Measurements from ENCODE around the gene PTGES3. TPM values are rescaled to one million over a fixed set of nuclear protein-coding genes. Genes with fewer than 3 reads are reported as not detected.

PTGES3 gene
- total RNA-seq, 4 donors from 2014 or later, result 80.7 to 236 (median 141) TPM

DNA sequence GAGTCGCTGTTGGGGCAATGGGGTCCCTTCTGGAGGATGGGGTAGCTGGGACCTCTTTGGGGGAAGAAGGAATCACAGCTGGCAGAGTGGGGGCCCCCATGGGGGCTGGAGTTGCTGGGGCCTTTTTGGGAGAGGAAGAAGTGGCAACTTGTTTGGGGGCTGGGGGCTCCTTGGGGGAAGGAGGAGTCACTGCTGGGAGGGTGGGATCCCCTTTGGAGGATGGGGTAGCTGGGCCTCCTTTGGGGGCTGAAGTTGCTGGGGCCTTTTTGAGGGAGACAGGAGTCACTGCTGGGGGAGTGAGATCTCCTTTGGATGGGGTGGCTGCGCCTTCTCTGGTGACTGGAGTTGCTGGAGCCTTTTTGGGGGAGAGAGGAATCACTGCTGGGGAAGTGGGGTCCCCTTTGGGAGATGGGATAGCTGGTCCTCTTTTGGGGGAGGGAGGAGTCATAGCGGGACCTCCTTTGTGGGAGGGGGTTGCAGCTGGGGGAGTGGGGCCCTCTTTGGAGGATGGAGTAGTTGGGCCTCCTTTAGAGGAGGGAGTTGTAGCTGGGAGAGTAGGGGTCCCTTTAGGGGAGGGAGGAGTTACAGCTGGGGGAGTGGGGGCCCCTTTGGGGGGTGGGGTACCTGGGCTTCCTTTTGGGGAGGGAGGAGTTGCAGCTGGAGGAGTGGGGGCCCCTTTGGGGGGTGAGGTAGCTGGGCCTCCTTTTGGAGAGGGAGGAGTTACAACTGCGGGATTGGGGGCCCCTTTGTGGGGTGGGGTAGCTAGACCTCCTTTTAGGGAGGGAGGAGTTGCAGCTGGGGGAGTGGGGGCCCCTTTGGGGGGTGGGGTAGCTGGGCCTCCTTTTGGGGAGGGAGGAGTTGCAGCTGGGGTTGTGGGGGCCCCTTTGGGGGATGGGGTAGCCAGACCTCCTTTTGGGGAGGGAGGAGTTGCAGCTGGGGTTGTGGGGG, 29.1 kb upstream of the PTGES3 start:
- Histone ChIP-seq H3K4me3 (no peak overlapping the region), H3K27ac (no peak overlapping the region), H3K27me3 (no peaks in the 10 kb centered on the region), H3K36me3 (no peaks in the 10 kb centered on the region), H3K4me1 (peaks cover 11 to 33% of the 10 kb centered on the region in 2 donors), H3K9me3 (no peaks in the 10 kb centered on the region)
- intact Hi-C loops (cut with DNase I; ENCODE audit: low total_unique reads), result no loop called here
- no peak for DNase-seq
- TF ChIP-seq POLR2A (IDR thresholded peaks at IDR 0.05), result no peak
- TF ChIP-seq, protein P1, sequence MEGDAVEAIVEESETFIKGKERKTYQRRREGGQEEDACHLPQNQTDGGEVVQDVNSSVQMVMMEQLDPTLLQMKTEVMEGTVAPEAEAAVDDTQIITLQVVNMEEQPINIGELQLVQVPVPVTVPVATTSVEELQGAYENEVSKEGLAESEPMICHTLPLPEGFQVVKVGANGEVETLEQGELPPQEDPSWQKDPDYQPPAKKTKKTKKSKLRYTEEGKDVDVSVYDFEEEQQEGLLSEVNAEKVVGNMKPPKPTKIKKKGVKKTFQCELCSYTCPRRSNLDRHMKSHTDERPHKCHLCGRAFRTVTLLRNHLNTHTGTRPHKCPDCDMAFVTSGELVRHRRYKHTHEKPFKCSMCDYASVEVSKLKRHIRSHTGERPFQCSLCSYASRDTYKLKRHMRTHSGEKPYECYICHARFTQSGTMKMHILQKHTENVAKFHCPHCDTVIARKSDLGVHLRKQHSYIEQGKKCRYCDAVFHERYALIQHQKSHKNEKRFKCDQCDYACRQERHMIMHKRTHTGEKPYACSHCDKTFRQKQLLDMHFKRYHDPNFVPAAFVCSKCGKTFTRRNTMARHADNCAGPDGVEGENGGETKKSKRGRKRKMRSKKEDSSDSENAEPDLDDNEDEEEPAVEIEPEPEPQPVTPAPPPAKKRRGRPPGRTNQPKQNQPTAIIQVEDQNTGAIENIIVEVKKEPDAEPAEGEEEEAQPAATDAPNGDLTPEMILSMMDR (IDR thresholded peaks at IDR 0.05), result no peak

DNA sequence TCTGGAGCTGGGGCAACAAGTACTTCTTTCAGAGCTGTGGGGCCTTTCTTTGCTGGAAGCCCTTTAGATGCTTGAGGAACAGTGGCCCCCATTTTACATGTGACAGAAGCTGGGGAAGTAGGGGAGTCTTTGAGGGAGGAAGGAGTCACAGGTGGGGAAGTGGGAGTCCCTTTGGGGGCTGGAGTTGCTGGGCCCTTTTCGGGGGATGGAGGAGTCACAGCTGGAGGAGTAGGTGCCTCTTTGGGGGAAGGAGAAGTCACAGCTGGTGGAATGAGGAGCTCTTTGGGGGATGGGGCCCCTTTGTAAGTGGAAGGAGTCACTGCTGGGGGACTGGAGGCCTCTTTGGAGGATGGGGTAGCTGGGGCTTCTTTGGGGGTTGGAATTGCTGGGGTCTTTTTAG, 28.4 kb upstream of the PTGES3 start:
- Histone ChIP-seq H3K4me3 (no peak overlapping the region), H3K36me3 (no peaks in the 10 kb centered on the region), H3K4me1 (peaks cover 3 to 30% of the 10 kb centered on the region in 2 donors), H3K9me3 (no peaks in the 10 kb centered on the region), H3K27me3 (no peaks in the 10 kb centered on the region), H3K27ac (no peak overlapping the region)
- DNase-seq, result no peak
- no peak for TF ChIP-seq POLR2A (IDR thresholded peaks at IDR 0.05)
- TF ChIP-seq, protein P1 (IDR thresholded peaks at IDR 0.05), result no peak
- intact Hi-C loops (cut with DNase I; ENCODE audit: low total_unique reads), result no loop called here

DNA sequence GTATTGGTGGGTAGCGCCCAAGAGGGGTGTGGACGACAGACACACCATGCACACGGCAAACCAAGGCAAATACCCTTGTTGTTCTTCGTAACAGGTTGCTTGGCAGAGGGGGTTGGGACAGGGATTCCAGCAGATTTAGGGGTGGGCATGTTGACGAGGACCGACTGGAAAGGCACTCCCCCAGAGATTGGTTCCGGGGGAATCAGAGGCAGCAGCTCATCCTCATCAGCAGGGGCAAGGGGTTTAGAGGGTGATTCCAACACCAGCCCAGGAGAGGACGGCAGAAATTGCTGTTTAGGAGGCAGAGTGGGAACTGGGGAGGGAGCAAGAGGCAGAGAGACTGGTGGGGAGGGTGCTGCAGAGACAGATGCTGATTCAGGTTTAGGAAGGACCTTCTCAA, 27.7 kb upstream of the PTGES3 start:
- TF ChIP-seq POLR2A (IDR thresholded peaks at IDR 0.05), result no peak
- TF ChIP-seq, protein P1 (IDR thresholded peaks at IDR 0.05), result no peak
- H3K27me3 ChIP-seq, result no peaks in the 10 kb centered on the region
- H3K36me3 ChIP-seq, result no peaks in the 10 kb centered on the region
- intact Hi-C loops (cut with DNase I; ENCODE audit: low total_unique reads), result no loop called here
- H3K4me1 ChIP-seq, result peaks cover 0 to 25% of the 10 kb centered on the region in 2 donors
- H3K4me3 ChIP-seq, result no peak overlapping the region
- no peaks in the 10 kb centered on the region for H3K9me3 ChIP-seq
- no peak for DNase-seq
- H3K27ac ChIP-seq, result no peak overlapping the region

DNA sequence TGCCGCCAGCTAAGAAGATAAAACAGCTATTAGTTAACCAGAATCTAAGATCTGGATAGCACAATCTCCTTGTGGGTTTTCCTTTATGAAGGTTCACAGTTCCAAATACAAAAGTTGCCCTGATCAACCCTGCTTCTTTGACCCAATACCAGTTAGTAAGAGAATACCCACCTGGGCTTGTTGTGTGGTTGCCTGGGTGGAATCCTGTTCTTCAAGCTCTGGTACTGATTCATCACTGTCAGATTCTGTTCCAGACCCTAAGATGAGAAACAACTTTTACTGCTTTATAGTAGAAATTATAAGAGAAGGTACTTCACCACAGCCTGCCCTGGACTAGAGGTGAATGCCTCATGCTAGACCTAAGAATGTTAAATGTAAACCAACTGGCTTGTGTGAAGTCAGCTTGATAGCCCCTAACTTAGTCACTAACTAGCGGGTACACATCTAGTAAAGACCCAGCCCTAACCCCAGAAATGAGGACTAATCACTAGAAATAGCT, 26.4 kb upstream of the PTGES3 start:
- Histone ChIP-seq H3K9me3 (no peaks in the 10 kb centered on the region), H3K4me1 (peaks cover 0 to 25% of the 10 kb centered on the region in 2 donors), H3K36me3 (no peaks in the 10 kb centered on the region), H3K27me3 (no peaks in the 10 kb centered on the region), H3K27ac (no peak overlapping the region), H3K4me3 (no peak overlapping the region)
- intact Hi-C loops (cut with DNase I; ENCODE audit: low total_unique reads), result no loop called here
- DNase-seq, result no peak
- no peak for TF ChIP-seq POLR2A (IDR thresholded peaks at IDR 0.05)
- TF ChIP-seq, protein P1 (IDR thresholded peaks at IDR 0.05), result no peak

DNA sequence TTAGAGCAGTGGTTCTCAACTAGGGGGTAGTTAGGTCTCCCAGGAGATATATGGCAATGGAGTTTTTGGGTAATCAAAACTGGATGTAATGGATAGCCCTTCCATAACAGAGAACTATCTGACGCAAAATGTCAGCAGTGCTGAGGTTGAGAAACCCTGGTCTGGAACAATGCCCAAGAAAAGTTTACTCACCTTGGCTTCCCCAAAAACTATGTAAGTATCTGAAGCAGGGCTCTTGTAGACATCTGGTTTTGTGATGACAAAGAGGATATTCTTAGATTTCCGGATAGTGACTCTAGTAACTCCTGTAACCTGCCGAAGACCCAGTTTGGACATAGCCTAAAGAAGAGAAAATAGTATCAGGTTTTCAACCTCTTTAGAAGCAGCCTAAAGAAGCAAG, 25.3 kb upstream of the PTGES3 start:
- Histone ChIP-seq H3K4me1 (peaks cover 0 to 16% of the 10 kb centered on the region in 2 donors), H3K27ac (no peak overlapping the region), H3K9me3 (no peaks in the 10 kb centered on the region), H3K27me3 (no peaks in the 10 kb centered on the region), H3K36me3 (no peaks in the 10 kb centered on the region), H3K4me3 (no peak overlapping the region)
- TF ChIP-seq POLR2A (IDR thresholded peaks at IDR 0.05), result no peak
- TF ChIP-seq, protein P1 (IDR thresholded peaks at IDR 0.05), result no peak
- intact Hi-C loops (cut with DNase I; ENCODE audit: low total_unique reads), result no loop called here
- DNase-seq, result no peak

Measured in uterus (tissue), 4 donors.